PFSK-1 (cell line): ENCODE measurements around the gene CRYZL1.

Source experiments
- FOXP2 ChIP-seq: optimal IDR thresholded peaks from 2 replicates; pipeline ENCODE3; 2011; ENCODE audit warnings: borderline replicate concordance, control low read depth, inconsistent platforms; ENCODE audit not compliant: insufficient read depth; ENCODE audit errors: extremely low read length, extremely low read depth
- POLR2AphosphoS5 ChIP-seq: IDR thresholded peaks from 2 replicates; pipeline ENCODE4 v1.6.1; 2012; ENCODE audit warnings: low read depth, mild to moderate bottlenecking, control low read depth, low read length, moderate library complexity
- REST ChIP-seq, 2 experiments: IDR thresholded peaks; 2 replicates each; pipeline versions ENCODE4 v1.6.1 to v1.8.0; 2011 to 2012; ENCODE audit warnings: low read depth in 2 of 2, low read length in 2 of 2, control low read depth in 1 of 2, inconsistent platforms in 1 of 2, mild to moderate bottlenecking in 1 of 2, moderate library complexity in 1 of 2; ENCODE audit not compliant: insufficient read depth in 1 of 2
- SIN3A ChIP-seq: IDR thresholded peaks from 2 replicates; pipeline ENCODE4 v1.6.1; 2012; ENCODE audit warnings: mild to moderate bottlenecking, low read length, moderate library complexity, borderline replicate concordance; ENCODE audit not compliant: insufficient read depth
- TAF1 ChIP-seq: IDR thresholded peaks from 2 replicates; pipeline ENCODE4 v1.6.1; 2012; ENCODE audit warnings: low read length, control low read depth, borderline replicate concordance; ENCODE audit not compliant: insufficient read depth

CRYZL1 gene

GRCh38 chr21:33668180-33668579 is 26.6 kb upstream of the CRYZL1 start:
- TF ChIP-seq TAF1 (no peak), SIN3A (no peak), FOXP2 (no peak), POLR2AphosphoS5 (no peak), REST (IDR thresholded peaks at IDR 0.05; ENCODE audit: insufficient read depth in 1 of 2, low read depth in 2 of 2, low read length in 2 of 2) (no peak)

- no peak for TF ChIP-seq TAF1
- TF ChIP-seq FOXP2: no peak
- no peak for TF ChIP-seq POLR2AphosphoS5
- no peak for TF ChIP-seq REST (IDR thresholded peaks at IDR 0.05; ENCODE audit: insufficient read depth in 1 of 2, low read depth in 2 of 2, low read length in 2 of 2)
- no peak for TF ChIP-seq SIN3A
These were observed 26.1 kb upstream of the CRYZL1 start for GRCh38 chr21:33667636-33668035.

GRCh38 chr21:33666153-33666552 is 24.6 kb upstream of the CRYZL1 start:
- TF ChIP-seq REST (IDR thresholded peaks at IDR 0.05; ENCODE audit: insufficient read depth in 1 of 2, low read depth in 2 of 2, low read length in 2 of 2) (no peak), FOXP2 (no peak), TAF1 (no peak), SIN3A (no peak), POLR2AphosphoS5 (no peak)

DNA sequence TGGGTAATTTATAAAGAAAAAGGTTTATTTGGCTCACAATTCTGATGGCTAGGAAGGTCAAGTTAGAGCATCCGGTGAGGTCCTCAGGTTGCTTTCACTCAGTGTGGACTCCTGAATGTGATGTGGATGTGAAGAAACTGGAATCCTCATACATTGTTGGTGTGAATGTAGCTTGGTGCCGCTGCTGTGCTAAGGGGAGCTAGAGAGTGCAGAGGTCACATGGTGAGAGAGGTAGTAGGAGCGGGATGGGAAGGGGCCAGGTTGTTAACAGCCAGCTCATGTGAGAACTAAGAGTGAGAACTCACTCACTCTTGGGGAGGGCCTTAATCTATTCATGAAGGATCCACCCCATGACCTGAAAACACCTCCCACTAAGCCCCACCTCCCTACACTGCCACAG is 22.6 kb upstream of the CRYZL1 start:
- no peak for TF ChIP-seq SIN3A
- no peak for TF ChIP-seq REST (IDR thresholded peaks at IDR 0.05; ENCODE audit: insufficient read depth in 1 of 2, low read depth in 2 of 2, low read length in 2 of 2)
- no peak for TF ChIP-seq POLR2AphosphoS5
- TF ChIP-seq TAF1: no peak
- no peak for TF ChIP-seq FOXP2

DNA sequence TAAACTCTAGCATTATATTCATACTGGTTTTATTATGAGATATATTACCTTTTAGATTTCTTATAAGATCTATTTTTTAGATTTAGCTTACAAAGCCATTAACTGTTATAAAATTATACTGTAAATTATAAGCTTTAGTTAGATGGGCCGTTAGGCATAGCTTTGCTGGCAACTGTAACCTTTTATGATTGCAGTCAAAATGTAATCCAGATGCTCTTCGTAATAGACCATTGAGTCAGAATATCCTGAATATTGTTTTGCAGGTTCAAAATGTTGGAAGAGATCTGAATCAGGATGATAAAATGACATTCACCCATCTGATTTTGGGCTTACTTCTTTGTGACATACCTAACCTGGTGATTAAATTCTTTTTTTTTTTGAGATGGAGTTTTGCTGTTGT is 21.7 kb upstream of the CRYZL1 start:
- TF ChIP-seq SIN3A: no peak
- no peak for TF ChIP-seq POLR2AphosphoS5
- TF ChIP-seq TAF1: no peak
